HG02759 (cell line): ENCODE measurements around the gene EIF4A2.
"Not testable (repeated sequence)": the region's sequence is repeated elsewhere in the genome, so short reads cannot be mapped to it uniquely, and the experiment has no call there.

ENCODE experiments used
- ATAC-seq: cut with Tn5 transposase; IDR thresholded peaks from one replicate; pipeline ENCODE4 v1.9.1; 2021; ENCODE audit warnings: mild to moderate bottlenecking, moderate library complexity; ENCODE audit not compliant: unreplicated experiment

The EIF4A2 gene

GRCh38 chr3:186818516-186818915 is 35.1 kb downstream of the EIF4A2 start:
- no peak for ATAC-seq

- no peak for ATAC-seq
Observed at GRCh38 chr3:186818956-186819355, 35.6 kb downstream of the EIF4A2 start.

GRCh38 chr3:186821429-186822387 is 38.3 kb downstream of the EIF4A2 start:
- ATAC-seq, result no peak

GRCh38 chr3:186822388-186822759 is 39.0 kb downstream of the EIF4A2 start:
- not testable (repeated sequence) for ATAC-seq

GRCh38 chr3:186823386-186823785 is 40.0 kb downstream of the EIF4A2 start:
- ATAC-seq, result no peak

GRCh38 chr3:186824430-186825139 is 41.2 kb downstream of the EIF4A2 start:
- no peak for ATAC-seq

GRCh38 chr3:186825294-186825821 is 42.0 kb downstream of the EIF4A2 start:
- no peak for ATAC-seq

- ATAC-seq, result no peak
Observed at GRCh38 chr3:186825872-186826409, 42.6 kb downstream of the EIF4A2 start.

GRCh38 chr3:186826410-186826975 is 43.1 kb downstream of the EIF4A2 start:
- no peak for ATAC-seq

GRCh38 chr3:186826976-186827857 is 43.8 kb downstream of the EIF4A2 start:
- ATAC-seq, result peak; percentile 94

- no peak for ATAC-seq
Observed at GRCh38 chr3:186828340-186828739, 45.0 kb downstream of the EIF4A2 start.

- ATAC-seq, result no peak
Observed at GRCh38 chr3:186831798-186832197, 48.4 kb downstream of the EIF4A2 start.

- ATAC-seq, result no peak
Observed at GRCh38 chr3:186832276-186832675, 48.9 kb downstream of the EIF4A2 start.
